HG03378 (cell line): ENCODE results near the gene C20orf141.
"Not testable (repeated sequence)": the region's sequence is repeated elsewhere in the genome, so short reads cannot be mapped to it uniquely, and the experiment has no call there.

Source experiments
- ATAC-seq: cut with Tn5 transposase; IDR thresholded peaks from one replicate; pipeline ENCODE4 v1.9.1; 2021; ENCODE audit warnings: mild to moderate bottlenecking, moderate library complexity; ENCODE audit not compliant: unreplicated experiment

C20orf141 gene, protein sequence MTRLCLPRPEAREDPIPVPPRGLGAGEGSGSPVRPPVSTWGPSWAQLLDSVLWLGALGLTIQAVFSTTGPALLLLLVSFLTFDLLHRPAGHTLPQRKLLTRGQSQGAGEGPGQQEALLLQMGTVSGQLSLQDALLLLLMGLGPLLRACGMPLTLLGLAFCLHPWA

DNA sequence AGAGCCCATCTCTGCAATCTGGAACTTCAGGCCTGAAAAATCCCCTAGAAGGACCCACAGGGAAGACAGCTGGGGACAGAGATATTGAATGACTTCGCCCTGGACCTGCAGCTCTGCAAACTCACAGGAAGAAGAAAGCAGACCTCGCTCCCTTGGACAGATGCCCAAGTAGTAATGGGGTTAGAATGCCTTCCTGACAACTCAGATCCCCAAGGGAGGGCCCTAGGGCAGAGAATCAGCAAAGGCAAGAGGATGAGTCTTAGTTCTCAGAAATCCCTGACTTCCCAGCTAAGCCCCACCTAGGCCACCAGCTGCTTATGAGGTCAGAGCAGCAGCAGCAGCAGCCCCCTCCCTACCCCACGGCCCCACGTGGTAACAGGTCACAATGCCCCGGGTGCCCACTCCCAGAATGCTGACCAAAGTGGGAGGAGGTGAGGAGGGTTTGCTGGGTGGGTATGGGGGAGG is at the start of gene C20orf141:
TSS of gene C20orf141 (plus strand) at position 401 of the 465 bp plus-strand sequence. CDS start 198 bp downstream, outside the sequence.
- ATAC-seq: no peak

DNA sequence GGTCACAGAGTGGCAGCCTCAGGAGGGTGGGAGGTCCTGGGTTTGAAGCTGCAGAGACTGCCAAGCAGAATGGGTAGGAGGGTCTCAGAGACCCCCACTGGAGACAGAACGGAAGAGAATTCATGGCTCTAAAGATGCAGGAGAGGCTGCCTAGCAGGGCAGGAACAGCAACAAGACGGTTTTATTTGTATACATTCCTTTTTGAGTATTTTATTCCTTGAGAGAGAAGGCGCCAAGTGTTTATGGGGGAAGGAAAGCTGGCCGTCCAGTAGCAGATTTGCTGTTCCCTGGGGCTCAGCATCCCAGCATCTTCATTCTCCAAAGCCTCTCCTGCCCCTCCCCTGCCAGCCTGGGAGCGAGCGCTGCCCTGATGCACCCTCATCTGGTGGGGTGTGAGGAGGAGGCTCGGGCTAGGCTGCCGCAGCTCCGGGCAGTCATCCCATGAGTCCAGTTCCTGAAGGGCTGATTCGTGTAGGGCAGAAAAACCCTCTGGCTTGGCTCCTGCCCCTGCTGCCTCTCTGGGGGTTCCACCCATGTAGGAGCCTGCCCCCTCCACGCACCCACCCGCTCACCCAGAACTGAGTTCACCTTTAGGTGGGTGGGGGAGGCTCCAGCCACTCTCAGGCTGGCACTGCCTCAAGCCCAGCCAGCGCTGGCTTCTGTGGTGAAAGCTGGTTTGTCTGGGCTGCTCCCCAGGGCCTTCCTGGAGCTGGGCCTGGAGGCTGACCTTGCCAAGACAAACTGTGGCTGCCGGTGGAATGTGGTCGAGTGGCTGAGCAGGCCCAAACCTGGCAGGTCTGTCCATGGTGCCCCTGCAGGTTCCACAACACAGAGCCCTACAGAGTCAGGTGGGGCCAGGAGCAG is 46.8 kb upstream of the C20orf141 start:
- no peak for ATAC-seq

DNA sequence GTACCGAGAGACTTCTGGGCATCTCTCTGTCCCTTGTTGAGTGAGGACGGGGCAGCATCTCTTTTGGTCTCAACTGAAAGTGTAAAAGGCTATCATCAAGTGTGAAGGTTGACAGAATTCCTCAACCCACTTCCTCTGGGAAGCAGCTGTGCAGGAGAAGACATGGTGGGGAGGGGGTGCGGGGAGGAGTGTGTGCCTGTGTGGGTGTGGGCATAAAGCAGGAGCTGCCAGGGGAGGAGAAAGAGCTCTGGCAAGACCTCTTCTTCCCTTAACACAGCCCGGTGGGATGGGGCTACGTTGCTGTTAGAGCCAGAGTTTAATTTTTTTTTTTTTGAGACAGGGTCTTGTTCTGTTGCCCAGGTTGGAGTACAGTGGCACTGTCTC is 46.2 kb upstream of the C20orf141 start:
- ATAC-seq: no peak

DNA sequence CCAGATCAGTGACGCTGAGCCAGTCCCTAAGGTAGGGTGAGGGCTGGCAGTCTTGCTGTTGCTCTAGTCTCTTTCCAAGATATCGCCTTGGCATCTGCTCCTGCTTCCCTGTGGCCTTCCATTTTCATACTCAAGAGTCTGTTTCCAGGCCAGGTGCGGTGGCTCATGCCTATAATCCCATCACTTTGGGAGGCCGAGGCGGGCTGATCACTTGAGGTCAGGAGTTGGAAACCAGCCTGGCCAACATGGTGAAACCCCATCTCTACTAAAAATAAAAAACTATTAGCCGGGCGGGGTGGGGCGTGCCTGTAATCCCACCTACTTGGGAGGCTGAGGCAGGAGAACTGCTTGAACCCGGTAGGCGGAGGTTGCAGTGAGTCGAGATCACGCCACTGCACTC is 44.7 kb upstream of the C20orf141 start:
- not testable (repeated sequence) for ATAC-seq

DNA sequence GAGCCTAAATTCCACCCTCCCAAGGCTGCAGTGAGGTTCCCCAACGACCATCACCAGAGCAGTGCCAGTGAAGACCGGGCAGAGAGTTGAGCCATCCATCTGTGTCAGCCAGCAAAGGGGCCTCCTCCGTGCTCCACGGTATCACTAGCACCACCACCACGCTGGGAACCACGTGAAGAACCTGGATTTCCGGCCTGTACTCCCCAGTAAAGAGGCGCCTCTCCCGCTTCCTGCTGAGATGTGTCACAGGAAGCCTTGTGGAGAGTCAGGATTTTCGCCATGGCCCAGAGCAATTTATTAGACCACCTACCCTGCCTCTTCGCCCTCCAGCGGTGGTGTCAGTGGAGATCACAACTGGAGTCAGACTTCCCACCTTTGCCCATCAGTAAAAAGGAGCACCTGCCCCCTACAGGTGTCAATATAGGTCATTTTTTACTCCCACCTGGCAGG is 43.1 kb upstream of the C20orf141 start:
- ATAC-seq: no peak

DNA sequence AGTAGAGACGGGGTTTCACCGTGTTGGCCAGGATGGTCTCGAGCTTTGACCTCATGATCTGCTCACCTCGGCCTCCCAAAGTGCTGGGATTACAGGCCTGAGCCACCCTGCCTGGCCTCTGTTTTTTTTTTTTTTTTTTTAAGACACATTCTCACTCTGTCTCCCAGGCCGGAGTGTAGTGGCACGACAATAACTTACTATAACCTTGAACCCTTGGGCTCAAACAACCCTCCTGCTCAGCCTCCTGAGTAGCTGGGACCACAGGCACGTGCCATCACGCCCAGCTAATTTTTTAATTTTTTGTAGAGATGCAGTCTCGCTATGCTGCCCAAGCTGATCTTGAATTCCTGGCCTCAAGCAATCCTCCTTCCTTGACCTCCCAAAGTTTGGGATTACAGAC is 41.0 kb upstream of the C20orf141 start:
- no peak for ATAC-seq

DNA sequence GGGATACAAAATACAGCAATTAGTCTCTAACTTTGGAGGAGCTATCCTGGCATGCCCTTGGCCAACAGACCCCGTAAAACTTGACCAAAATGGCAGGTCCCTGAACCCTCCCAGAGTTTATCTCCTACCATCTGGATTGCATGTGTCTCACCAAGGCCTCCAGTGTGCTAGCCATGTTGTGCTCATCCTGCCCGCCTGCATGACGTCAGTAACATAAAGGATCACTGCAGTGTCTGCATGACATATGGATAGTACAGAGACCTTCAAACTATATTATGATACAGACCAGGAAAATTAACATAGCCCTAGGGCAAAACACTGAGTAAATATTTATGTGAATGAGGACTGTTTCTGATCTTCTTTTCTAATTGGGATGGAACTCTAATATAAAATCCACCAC is 39.6 kb upstream of the C20orf141 start:
- no peak for ATAC-seq

DNA sequence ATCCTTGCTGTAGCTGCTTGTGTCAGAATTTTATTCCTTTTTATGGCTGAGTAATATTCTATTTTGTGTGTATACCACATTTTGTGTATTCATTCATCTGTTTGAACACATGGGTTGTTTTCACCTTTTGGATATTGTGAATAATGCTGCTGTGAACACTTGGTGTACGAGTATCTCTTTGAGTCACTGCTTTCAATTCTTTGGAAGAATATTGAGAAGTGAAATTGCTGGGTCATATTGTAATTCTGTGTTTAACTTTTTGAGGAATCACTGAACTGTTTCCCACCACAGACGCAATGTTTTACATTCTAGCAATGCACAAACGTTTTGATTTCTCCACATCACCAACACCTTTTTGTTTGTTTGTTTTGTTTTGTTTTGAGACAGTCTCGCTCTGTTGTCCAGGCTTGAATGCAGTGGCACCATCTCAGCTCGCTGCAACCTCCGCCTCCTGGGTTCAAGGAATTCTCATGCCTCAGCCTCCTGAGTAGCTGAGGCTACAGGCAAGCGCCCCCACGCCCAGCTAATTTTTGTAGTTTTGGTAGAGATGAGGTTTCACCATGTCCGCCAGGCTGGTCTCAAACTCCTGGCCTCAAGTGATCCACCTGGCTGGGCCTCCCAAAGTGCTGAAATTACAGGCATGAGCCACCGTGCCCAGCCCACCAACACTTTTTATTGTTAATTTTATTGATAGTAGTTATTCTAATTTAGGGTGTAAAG is 36.0 kb upstream of the C20orf141 start:
- no peak for ATAC-seq

DNA sequence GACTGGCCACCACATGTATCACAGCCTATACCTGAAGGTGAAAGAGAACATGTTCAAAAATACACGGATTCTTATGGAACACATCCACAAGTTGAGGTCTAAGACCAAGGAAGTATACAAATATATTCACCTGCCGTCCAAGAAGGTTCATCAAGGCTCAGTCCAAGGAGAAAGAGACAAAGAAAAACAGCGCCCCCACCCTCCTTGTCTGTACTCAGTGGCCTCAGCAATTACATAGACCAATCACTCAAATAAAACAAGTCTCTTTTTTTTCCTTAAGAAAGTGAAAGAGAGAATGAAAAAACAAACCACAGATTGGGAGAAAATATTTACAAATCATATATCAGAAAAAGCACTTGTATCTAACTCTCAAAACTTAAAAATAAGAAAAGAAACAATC is 33.8 kb upstream of the C20orf141 start:
- ATAC-seq: no peak

DNA sequence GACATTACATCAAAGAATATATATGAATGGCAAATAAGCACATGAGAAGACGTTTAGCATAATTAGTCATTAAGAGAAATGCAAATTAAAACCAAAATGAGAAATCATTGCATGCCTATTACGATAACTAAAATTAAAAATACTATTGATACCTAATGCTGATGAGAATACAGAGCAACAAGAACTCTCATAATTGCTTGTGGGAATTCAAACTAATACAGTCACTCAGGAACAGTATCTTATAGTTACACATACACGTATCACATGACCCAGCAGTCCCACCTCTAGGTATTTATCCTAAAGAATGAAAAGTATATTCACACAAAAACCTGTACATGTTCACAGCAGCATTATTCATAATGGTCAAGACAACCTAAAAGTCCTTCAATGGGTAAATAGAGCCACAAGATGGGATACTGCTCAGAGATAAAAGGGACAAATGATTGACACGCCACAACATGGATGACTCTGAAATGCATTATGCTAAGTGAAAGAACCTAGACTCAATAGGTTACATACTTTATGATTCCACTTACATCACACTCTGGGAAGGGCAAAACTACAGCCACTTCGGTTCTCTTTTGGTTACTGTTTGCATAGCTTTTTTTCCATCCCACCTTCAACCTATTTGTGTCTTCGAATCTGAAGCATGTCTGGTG is 30.8 kb upstream of the C20orf141 start:
- ATAC-seq: no peak

DNA sequence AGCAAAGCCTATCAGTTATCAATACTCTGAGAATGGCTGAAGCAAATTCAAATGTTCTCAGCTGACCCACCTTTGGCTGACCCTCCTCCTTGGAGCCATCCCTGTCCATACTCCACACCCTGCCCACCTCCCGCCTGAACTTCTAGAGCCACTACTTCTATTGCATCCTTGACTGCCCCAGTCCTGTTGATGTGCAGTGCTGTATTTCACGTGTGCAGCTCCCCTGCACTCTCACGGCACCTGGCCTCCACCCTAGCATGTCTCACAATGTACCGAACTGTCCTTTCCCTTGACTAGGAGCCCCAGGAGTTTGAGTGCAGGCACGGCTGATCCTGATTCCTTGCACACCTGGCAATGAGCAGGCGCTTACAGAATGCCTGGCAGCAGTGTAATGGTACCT is 21.3 kb upstream of the C20orf141 start:
- no peak for ATAC-seq

DNA sequence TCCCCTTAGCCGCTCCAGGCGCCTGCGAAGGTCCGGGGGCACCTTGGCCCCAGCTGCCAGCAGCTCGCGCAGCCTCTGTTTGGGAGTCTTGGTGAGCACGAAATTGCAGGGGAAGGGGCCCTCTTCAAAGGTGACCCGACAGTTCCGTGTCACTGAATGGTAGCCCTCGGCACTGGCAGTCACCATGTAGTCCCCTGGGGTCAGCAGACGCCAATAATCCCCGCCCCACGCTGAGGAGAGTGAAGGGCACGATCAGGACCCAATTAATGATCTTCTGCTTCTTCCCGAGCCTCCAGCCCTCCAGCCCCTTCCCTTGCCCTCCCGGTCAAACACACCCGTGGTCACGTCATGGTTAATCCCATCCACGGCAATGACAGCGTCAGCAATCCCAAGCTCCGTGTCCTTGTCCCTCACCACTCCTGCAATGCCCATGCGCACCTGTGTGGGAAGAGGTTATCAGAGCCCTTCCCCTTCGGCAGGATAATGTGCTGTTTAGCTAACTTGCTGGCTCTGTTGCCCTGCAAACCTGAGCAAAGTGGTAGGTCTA is 20.5 kb upstream of the C20orf141 start:
- ATAC-seq: no peak

DNA sequence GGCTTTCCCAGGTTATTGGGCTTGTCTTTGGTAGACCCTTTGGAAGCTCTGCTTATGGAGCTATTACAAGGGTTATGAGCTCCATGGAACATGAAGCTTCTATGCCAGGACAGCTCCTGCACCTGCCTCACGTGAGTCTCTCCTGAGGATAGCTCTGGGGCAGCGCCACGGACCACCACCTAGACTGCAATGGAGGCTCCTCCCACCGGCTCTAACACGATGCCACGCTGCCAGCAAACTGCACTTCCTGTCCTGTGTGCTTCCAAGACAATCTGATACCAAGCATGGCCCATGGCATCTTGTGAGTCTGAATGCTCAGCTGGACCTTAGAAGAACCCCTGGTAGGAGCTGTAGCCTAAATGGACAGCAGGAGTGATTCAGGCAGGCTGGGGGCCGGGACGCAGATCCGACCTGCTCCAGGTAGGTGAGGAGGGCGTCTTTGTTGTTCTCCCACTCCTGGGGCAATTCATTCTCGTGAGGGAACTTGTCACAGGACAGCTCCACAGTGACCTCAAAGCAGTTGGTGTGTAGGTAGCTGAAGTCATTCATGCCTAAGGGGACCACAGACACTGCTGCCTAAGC is 19.8 kb upstream of the C20orf141 start:
- no peak for ATAC-seq

DNA sequence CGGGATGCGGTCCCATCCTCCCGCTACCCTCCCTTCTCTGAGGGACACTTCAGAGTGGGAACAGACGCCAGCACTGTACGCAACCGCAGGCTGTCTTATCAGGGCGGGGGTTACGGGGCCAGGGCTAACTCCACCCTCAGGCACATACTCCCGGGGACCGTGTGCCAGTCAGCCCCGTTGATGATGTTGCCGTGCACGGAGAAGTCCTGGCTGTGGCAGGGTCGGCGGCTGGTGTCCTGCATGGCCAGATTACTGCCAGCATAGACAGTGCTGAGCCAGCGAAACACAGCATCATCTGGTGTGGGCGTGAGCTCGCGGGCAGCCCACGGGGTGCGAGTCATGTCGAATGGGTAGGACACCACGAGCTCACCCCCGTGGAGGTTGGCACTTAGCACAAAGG is 19.3 kb upstream of the C20orf141 start:
- ATAC-seq: no peak

DNA sequence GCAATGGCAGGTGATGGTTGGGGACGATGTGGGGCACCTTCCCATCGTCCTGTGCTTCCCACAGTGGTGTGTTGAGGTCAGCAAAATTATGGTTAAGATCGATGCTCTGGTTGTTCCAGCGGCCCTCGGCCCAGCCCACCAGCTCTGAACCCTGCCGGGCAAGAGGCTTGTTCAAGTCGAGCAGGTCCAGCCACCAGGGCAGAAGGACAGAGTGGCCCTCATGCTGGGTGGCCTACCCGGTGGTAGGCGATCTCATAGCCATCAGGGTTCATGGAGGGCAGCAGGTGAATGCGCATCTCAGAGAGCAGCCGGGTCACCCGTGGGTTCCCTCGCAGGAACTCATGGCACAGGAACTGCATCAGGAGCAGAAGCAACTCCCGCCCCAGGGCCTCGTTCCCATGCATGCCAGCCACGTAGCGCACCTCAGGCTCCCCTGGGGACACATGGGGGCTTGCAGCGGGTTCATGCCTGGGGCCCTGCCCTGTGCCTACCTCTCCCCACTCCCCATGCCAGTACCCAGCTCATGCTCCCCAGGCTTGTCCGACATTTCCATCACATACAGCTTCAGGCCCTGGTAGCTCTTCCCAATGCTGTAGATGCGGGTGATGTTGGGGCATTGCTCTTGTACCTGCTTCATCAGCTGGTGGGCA is 18.7 kb upstream of the C20orf141 start:
- ATAC-seq: no peak

DNA sequence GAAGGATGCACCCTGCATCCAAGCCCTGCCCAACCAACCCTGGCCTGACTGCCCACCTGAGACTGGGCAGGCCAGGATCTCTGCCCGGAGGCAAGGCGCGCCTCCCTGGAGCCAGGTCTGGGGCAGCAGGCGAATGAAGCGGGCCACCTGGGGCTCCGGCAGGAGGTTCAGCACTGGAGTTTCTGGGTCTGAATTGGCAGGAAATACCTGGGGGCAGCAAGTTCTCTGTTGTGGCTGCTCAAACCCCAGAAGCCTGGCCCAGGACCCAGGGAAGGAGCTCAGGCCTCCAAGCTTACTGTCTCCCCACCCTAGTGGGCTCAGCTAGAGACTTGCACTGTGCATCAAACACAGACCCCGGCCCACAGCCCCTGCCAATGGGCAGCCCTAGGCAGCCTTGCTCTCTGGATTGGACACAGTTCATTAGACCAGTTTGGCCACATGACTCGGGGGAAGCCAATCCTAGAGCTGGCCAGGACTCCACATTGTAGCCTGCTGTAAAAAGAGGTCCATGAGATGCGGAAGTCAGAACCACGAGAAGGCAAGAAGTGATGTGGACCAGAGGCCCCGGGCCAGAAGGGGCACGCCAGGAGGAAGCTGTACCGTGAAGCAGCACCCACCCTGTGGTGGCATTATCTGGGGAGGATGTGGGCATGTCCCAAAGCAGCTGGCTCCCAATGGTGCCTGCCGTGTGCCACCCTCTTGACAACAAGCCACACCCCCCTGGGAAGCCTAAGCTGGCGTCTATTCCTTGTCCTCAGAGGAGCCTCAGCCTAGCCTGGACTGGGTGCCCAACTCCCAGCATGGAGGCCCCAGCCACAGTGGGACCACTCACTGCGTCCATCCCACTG is 17.4 kb upstream of the C20orf141 start:
- no peak for ATAC-seq

DNA sequence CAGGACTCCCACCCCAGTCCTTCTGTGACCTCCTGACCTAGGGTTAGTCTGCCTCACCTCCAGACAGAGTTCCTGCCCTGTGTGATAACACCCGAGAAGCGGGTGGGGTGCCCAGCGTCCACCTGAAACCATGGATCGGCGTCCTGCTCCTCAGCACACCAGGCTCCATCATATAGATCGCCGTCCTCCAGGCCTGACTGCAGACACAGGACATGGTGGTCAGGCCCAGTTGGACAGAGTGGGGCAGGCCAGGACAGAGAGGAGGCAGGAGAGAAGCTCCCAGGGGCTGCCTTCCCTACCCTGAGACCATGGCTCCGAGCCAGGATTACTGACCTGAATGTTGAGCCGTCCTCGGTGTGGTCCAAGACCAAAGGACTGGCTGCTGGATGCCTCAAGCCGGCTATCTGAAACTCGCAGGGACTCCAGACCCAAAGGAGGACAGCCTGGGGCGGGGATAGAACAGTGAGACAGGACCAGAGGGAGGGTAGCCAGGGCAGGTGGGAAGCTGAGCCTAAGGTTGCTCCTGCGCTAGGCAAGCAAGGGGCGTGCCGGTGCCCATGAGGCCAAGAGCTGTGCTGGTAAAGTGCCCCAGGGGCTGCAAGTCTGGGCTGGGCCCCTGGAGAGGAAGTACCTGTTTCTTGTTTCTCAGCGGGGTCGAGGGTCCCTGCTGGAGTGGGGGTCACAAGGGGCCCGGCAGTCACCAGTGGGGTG is 16.5 kb upstream of the C20orf141 start:
- ATAC-seq: no peak

DNA sequence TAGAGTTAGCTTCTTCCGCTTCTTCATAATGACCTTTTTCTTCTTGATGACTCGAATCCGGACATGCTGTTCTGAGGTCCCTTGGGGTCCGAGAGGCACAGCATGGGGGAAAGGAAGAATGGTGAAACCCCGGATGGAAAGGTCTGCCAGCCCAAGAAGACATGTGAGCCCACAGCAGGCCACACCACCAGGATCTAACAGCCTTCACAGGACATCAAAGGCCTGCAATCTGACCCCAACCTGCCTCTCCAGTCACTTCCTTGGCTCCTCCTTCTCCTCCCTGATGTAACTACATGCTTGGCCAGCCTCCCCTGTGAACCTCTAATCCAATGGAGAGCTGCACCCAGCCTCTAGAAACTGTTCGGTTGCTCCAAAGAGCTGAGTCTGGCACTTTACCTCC is 16.0 kb upstream of the C20orf141 start:
- ATAC-seq: no peak
